ENCODE measurements around the gene HMGCS1.
"Not testable (repeated sequence)": the region's sequence is repeated elsewhere in the genome, so short reads cannot be mapped to it uniquely, and the experiment has no call there.

HMGCS1 gene

GRCh38 chr5:43313035-43313853 is at the start of gene HMGCS1:
HMGCS1 (minus strand) TSS chr5:43313412; CDS start chr5:43298965, 14,447 bp downstream.
- peak; percentile 99 to 100 for DNase-seq (ENCODE audit: low read depth in 2 of 2)

GRCh38 chr5:43358726-43359125 is 45.5 kb upstream of the HMGCS1 start:
- DNase-seq (ENCODE audit: low read depth in 2 of 2) = no peak

DNA sequence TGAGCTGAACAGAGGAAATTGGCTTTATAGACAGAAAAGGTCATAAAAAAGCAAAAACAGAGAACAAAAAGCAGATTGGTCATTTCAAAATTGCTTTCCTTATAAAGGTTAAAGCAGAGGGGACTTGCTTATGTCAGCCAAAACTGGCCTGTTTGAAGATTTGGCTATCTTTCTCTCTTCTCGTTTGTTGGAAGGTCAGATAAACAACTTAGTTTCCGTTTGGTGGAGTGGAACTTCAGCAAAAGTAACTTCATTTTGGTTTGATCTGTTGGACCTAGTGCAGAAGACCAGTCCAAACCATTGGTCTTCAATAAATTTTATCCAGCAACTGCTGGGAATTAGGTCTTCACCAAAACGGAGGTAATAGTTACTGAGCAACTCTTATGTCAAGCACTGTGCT is 45.1 kb upstream of the HMGCS1 start:
- DNase-seq (ENCODE audit: low read depth in 2 of 2) = no peak

GRCh38 chr5:43357878-43358281 is 44.7 kb upstream of the HMGCS1 start:
- no peak for DNase-seq (ENCODE audit: low read depth in 2 of 2)

DNA sequence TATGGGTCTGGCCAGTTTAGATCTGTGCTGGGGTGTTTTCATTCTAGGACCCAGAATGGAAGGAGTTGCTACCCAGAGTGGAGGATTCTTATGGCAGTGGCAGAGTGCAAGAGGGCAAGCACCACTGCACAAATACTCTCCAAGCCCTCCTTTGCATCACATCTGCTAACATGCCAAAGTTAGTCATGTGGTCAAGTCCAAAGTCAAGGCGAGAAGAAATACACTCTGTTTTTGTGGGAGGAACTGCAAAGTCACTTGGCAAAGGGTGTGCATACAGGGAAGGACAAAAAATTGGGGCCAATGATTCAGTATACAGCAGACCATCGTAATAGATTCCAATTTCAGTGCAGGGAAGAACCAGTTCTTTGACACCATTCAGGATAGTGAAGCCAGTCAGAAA is 43.9 kb upstream of the HMGCS1 start:
- DNase-seq (ENCODE audit: low read depth in 2 of 2) = no peak

DNA sequence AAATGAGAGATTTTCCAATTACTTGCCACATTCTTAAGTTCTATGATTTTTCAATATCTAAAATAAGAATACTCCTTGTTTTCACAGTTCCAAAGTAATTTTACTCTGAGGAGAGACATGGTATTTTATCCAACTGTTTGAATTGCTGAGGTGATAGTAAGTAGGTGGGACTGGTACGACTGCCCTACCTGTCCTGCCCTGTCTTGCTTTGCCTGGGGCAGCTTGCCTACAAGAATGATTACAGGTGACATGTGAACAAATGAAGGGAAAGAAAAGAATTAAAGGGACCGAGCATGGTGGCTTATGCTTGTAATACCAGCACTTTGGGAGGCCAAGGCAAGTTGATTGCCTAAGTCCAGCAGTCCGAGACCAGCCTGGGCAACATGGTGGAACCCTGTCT is 41.6 kb upstream of the HMGCS1 start:
- no peak for DNase-seq (ENCODE audit: low read depth in 2 of 2)

DNA sequence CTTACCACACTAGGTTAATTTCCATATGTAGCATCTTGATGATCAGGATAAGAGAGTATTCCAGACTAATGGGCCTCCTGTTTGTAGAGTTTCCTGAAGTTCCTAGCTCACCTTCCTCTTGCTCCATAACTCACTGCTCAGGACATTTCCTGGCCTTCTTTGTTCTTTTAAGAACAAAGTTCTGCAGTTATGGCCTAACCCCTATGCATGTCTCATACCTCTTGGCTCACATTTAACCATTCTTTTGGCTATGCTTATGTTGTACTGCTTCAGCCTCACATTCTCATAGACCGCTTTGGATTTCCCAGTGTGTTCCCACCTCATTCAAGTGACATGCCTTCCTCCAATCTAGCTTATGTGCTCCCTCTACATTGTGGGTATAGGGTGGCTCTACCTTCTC is 40.5 kb upstream of the HMGCS1 start:
- DNase-seq (ENCODE audit: low read depth in 2 of 2) = no peak

DNA sequence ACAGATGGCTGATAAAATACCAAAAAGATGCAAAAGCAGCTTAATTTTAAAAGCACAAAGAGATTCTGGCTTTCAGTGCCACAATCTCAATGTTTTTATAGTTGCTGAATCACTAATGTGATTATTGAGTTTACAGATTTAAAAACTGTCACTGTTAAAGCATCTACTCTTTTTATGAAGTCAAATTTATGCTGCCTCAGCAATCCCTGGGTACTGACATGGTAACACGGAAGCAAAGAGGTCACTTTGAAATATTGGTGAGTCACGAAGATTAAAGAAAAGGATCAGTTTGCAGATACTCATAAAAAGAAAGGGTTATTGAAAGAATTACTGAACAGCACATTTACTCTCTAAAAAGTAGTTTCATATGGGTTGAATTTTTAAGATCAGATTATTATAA is 39.7 kb upstream of the HMGCS1 start:
- no peak for DNase-seq (ENCODE audit: low read depth in 2 of 2)

GRCh38 chr5:43352131-43352530 is 38.9 kb upstream of the HMGCS1 start:
- no peak for DNase-seq (ENCODE audit: low read depth in 2 of 2)

DNA sequence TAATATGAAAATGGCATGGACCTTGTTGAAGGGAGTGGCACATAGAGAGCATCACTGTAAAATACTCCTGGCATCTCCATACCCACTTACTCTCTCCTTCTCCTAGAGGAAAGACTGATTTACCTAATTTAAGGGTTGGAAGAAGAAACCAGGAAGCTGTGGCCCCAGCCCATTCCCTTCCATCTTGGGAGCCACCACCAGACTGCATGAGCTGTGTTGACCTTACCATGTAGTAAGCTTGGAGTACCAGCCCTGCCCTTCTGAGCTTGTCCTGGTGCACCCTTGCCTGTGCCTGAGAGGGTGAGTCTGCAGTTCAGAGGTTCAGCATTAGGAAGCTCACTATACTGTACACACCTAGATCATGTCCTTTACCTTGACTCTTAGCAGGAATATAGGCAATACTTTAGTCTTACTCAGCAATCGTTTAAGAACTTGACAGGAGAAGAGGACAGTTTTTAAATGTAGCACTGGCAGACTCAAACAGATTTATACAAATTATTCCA is 35.7 kb upstream of the HMGCS1 start:
- DNase-seq (ENCODE audit: low read depth in 2 of 2) = no peak

DNA sequence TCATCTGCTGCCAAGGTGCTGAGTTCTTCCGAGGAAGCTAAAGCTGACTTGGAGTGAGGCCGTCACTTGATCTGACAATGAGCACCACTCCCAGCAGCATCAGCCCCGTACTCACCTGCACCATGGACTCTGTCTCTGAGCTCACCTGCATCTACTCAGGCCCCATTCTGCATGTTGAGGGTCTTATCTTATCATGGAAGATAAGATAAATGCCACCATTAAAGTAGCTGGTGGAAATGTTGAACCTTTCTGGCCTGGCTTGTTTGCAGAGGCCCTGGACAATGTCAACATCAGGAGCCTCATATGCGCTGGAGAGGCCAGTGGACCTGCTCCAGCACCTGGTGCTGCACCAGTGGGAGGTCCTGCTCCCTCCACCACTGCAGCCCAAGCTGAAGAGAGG is 35.0 kb upstream of the HMGCS1 start:
- no peak for DNase-seq (ENCODE audit: low read depth in 2 of 2)

DNA sequence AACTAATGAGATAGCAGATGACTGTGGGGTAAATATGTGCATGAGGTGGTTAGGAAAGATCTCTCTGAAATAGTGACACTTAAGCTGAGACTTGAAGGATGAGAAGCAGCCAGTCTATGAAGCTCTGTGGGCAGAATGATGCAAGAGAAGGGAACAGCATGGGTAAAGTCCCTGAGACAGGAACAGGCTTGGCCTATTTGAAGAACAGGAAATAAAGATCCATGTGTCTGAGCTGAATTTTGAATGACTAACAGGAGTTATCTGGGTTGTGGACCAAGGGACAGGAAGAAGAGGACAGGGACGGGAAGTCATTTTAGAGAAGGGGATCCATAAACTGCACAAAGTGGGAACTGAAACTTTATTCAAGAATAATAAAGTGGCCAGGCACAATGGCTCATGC is 25.6 kb upstream of the HMGCS1 start:
- DNase-seq (ENCODE audit: low read depth in 2 of 2) = no peak

- DNase-seq (ENCODE audit: low read depth in 2 of 2) = no peak
These were observed 22.9 kb upstream of the HMGCS1 start for GRCh38 chr5:43336159-43336558.

- no peak for DNase-seq (ENCODE audit: low read depth in 2 of 2)
These were observed 22.5 kb upstream of the HMGCS1 start for GRCh38 chr5:43335681-43336080.

GRCh38 chr5:43332401-43332800 is 19.2 kb upstream of the HMGCS1 start:
- no peak for DNase-seq (ENCODE audit: low read depth in 2 of 2)

DNA sequence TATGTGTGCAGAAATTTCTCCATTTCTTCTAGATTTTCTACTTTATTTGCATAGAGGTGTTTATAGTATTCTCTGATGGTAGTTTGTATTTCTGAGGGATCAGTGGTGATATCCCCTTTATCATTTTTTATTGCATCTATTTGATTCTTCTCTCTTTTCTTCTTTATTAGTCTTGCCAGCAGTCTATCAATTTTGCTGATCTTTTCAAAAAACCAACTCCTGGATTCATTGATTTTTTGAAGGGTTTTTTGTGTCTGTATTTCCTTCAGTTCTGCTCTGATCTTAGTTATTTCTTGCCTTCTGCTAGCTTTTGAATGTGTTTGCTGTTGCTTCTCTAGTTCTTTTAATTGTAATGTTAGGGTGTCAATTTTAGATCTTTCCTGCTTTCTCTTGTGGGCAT is 12.4 kb upstream of the HMGCS1 start:
- DNase-seq (ENCODE audit: low read depth in 2 of 2) = not testable (repeated sequence)

DNA sequence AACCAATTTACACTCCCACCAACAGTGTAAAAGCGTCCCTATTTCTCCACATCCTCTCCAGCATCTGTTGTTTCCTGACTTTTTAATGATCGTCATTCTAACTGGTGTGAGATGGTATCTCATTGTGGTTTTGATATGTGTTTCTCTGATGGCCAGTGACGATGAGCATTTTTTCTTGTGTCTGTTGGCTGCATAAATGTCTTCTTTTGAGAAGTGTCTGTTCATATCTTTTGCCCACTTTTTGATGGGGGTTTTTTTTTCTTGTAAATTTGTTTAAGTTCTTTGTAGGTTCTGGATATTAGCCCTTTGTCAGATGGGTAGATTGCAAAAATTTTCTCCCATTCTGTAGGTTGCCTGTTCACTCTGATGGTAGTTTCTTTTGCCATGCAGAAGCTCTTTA is 10.3 kb upstream of the HMGCS1 start:
- DNase-seq (ENCODE audit: low read depth in 2 of 2) = not testable (repeated sequence)

DNA sequence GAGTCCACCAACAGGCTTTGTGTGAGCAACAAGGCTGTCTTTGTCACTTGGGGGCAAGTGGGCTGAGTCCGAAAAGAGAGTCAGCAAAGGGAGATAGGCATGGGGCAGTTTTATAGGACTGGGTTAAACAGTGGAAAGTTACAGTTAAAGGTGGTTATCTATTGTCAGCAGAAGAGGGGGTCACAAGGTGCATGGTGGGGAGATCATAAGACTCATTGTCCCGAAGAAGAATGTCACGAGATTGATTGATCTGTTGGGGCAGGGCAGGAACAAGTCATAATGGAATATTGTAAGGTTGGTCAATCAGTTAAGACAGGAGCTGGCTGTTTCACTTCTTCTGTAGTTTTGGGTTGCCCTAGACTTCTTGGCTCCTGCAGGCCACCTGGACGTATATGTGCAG is 7.6 kb upstream of the HMGCS1 start:
- no peak for DNase-seq (ENCODE audit: low read depth in 2 of 2)

- DNase-seq (ENCODE audit: low read depth in 2 of 2) = no peak
These were observed 3.2 kb upstream of the HMGCS1 start for GRCh38 chr5:43316421-43316820.

GRCh38 chr5:43315682-43316081 is 2.5 kb upstream of the HMGCS1 start:
- DNase-seq (ENCODE audit: low read depth in 2 of 2) = no peak

- no peak for DNase-seq (ENCODE audit: low read depth in 2 of 2)
These were observed 2.1 kb upstream of the HMGCS1 start for GRCh38 chr5:43315263-43315662.

GRCh38 chr5:43314724-43315123 is 1.5 kb upstream of the HMGCS1 start:
- no peak for DNase-seq (ENCODE audit: low read depth in 2 of 2)

GRCh38 chr5:43313854-43314457 is 744 bp upstream of the HMGCS1 start:
- no peak for DNase-seq (ENCODE audit: low read depth in 2 of 2)
